Globus pallidus (tissue), 1 donor: Measurements from ENCODE around the gene FZD8.
A peak's percentile ranks its signal among the peaks of the same experiment; 100 is the strongest.
"Not testable (repeated sequence)": the region's sequence is repeated elsewhere in the genome, so short reads cannot be mapped to it uniquely, and the experiment has no call there.

ENCODE experiments used
- DNase-seq: peaks from one replicate; pipeline ENCODE4 v3.0.0-alpha.2; 2015; ENCODE audit warnings: low spot score

The FZD8 gene, protein sequence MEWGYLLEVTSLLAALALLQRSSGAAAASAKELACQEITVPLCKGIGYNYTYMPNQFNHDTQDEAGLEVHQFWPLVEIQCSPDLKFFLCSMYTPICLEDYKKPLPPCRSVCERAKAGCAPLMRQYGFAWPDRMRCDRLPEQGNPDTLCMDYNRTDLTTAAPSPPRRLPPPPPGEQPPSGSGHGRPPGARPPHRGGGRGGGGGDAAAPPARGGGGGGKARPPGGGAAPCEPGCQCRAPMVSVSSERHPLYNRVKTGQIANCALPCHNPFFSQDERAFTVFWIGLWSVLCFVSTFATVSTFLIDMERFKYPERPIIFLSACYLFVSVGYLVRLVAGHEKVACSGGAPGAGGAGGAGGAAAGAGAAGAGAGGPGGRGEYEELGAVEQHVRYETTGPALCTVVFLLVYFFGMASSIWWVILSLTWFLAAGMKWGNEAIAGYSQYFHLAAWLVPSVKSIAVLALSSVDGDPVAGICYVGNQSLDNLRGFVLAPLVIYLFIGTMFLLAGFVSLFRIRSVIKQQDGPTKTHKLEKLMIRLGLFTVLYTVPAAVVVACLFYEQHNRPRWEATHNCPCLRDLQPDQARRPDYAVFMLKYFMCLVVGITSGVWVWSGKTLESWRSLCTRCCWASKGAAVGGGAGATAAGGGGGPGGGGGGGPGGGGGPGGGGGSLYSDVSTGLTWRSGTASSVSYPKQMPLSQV

DNA sequence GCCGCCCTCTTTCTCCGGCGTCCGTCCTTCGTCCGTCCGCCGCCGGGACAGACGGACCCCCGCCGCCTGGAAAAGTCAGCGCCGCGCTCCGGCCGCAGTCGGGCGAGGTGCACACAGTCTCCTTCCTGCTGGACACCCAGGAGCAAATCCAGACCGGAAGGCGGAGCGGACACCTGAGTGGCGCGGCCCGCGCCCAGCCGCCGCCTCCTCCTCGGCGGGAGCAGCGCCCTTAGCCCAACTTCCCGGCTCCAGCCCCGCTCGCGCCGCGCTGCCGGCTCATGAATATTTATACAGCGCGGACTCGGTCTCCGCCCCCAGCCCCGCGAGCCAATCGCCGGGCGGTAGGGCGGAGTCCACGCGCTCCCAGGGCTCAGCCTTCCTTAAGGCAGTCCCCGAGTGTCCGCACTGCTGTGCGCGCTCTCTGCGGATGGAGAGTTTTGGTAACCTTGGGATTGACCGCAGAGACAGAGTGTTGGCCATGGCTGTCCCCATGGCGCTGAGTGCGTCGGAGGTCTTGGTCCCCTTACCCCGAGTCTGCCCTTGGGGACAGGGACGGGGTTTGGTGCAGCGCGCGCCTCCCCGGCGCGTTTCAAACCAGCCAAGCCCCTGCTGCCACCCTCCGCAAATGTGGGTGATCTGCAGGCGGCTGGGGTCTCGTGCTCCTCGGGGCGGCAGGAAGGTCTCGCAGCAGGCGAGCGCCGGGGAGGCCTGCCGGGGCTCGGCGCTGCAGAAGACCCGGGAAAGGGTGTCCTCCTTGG lies at the start of gene FZD8:
Gene FZD8, minus strand, starts transcription at position 262 of the 758 bp plus-strand sequence. CDS start 867 bp downstream, outside the sequence.
- DNase-seq, result peak; percentile 90

DNA sequence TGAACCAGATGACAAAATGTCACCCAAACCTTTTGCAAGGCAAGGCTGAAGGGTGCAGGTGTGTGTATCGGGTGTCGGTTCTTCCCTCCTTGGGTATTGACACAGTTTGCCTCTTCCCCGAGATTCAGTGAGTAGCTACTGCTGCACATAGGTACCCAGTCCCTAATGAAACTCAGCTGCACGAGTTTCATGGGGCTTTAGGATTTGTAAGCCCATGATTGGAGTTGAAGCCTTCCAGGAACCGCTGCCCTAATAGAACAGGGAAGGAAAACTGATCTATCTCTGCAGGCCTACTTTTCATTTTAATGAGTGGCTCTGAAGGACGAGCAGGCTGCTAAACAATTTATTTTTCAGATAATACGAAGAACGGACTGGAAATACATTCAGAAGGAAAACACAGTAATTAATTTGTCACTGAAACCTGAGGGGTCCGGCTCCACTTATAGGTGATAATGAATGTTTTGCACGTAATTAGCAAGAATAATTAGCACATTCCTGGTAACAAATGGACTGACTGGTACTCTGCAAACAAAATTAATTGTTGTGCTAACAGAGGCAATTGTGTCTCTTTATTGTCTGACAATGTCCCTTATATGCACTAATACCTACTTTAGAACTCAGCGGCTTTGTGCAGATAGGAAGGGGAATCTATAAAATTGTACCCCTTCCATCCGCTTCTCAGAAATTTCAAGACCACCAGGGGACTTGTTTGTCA lies 49.6 kb upstream of the FZD8 start:
- DNase-seq, result no peak

DNA sequence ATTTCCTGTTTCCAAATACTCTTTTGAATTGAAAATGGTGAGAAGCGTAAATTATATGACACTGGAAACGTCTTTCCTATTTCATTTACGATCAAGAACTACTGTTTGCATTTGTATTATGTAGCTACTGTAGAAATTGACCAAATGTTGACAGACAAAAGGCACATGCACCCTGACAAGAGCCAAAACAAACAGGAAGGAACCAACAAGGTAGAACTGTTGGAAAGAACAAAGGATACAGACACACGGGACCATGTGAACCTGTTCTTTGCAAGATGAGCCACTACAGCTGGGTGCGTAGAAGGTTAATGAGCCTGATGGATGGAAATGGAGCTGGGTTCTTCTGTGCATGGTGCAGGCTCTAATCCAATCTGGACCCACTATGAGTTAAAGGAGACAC lies 48.4 kb upstream of the FZD8 start:
- DNase-seq, result no peak

DNA sequence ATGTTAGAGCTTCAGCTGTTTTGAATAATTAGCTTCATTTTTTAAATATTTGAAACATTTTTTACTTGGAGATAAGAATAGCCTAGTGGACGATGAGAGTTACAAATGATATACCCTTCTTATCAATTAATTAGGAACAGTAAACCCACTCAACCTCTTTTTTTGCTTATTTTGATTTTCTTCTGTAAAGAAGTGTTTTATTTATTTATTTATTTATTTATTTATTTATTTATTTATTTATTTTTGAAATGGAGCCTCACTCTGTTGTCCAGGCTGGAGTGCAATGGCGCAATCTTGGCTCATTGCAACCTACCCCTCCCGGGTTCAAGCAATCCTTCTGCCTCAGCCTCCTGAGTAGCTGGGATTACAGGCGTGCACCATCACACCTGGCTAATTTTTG lies 43.8 kb upstream of the FZD8 start:
- not testable (repeated sequence) for DNase-seq

DNA sequence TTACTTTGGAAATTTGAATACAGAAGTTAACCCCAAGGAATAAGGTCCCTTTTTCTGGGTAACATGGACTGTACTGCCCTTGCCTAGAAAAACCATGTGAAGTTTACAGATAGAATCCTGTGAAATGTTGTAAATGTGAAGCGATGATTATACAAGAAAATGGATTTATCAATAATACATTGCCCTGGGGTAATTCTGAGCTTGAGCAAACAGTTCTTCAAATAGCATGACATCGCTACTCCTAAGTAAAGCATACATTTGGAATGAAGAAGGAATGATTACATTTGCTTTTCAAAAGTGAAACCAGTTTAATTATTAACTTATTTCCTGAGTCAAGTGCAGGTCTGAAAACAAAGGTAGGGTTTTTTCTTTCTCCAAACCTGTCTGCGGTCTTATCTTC lies 43.3 kb upstream of the FZD8 start:
- DNase-seq, result no peak

DNA sequence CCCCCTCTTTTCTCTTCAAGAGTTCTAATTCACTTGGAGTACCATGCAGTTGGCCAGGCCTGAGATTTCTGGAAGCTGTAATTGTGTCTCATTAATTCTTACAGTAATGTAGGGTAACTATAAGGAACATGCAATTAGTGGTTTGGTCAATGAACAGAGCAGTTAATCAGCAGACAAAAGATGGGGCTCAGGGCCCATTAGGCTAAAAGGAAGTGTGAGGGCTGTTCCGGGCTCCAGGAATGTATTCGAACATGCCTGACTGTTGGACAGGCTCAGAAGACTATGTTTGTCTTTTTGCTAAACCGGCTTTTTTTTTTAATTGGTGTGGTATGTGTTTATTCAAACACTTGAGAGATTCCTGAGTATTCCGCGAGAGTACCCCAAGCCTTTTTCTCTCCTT lies 42.5 kb upstream of the FZD8 start:
- DNase-seq, result no peak

DNA sequence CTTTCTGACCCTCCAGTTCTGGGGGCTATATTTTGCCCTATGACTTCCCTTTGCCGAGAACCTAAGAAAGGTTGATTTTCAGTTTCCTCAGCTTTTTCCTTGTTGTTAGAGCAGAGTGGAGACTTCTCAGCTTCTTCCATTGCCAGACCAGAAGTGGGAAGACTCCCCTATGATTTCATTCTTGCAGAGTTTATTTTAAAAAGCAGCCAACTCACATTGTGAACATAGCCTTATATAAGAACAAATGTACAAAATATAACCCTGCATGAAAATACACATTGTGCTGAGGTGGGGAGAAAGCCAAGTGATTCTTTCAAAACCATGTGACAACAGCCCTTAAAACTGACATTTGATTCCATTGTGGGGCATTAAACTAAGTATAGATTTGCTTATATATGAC lies 33.8 kb upstream of the FZD8 start:
- DNase-seq, result no peak

DNA sequence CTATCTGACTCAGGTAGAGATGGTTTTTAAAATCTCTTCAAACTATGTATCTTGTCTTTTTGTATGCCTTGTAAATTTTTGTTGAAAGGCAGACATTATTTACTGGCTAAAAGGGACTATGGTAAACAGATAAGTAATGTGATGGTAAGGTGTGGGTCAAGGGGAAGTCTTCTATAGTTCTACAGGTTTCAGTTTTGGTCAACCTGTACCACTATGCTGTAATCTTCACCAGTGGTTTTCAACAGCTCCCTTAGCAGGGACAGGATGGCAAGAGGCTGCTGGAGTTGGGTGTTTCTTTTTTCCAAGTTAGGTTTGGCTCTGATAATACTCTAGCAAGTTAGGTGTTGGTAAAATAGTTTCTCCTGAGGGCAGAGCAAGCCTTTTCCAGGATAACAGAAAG lies 32.7 kb upstream of the FZD8 start:
- DNase-seq, result no peak

DNA sequence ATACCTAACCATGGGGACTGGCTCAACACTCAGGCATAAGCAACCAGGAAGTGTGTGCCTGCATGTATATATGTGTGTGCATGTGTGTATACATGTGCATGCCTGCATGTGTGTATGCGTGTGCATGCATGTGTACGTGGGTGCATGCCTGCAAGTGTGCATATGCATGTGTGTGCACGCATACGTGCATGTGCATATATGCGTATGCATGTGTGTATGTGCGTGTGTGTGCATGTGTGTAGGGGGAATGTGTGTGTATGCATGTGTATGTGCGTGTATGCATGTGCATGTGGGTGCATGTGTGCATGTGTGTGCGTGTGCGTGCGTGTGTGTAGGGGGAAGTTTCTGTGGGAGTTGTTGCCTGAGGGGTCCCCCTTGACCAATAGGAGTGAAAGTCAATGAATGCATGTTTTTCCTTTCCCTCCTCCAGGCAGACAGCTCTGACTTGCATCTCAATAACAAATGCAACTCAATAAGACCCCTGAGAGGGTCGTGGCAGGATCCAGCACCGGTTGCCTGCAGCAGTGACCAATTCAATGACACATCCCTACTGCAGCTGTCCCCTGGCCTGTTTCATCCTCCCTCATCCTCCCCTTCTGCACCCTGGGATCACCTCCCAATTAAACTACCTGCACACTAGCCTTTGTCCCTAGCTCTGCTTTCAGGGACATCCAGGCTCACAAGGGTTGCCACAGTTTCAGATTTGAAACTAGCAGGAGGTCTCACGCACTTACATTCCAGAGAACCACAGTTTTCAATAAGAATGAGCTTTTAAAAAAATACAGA lies 27.0 kb upstream of the FZD8 start:
- no peak for DNase-seq

DNA sequence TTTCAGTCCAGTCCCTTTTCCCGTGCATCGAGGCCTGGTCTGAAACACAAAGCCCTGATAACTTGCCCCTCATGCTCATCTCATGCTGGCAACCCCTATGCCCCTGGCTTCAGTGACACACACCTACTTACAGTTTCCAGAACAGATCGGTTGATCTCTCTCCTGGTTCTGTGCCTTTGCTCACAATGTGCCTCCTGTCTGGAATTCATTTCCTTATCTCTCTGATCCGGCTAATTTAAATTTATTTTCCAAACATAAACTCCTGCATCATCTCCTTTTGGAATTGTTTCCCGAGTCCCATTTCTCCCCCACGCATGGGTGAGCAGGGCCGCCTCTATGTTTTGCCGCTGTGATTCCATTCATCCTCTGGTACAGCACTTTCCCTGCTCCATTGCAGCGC lies 25.9 kb upstream of the FZD8 start:
- no peak for DNase-seq

DNA sequence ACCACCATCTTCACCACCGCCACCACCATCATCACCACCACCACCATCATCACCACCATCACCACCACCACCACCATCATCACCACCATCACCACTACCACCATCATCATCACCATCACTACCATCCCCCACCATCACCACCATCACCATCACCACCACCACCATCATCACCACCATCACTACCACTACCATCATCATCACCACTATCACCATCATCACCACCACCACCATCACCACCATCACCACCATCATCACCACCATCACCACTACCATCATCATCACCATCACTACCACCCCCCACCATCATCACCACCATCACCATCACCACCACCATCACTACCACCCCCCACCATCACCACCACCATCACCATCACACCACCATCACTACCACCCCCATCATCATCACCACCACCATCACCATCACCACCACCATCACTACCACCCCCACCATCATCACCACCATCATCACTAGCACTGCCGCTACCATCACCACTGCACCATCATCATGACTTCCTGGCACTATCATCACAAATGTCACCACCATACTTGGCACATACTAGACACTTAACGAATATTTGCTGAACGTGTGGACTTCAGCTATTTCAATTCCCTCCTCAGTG lies 25.3 kb upstream of the FZD8 start:
- no peak for DNase-seq

DNA sequence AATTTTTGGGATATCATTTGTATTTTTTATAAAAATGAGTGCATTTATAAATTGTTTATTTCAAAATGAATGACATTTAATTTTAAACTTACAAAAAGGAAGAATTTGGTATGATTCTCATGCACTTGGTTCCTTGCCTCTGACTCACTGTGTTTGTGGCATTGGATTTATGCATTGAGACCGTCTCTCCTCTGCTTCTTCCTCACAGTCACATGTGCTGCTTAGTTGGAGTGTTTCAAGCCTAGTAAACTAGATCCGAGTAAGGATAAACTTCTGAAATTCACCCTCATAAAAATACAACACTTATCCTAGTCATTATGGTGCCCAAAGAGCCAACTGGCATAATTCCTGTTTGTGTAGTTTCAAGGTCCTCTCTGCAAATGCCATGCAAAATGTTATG lies 19.1 kb upstream of the FZD8 start:
- DNase-seq, result no peak

DNA sequence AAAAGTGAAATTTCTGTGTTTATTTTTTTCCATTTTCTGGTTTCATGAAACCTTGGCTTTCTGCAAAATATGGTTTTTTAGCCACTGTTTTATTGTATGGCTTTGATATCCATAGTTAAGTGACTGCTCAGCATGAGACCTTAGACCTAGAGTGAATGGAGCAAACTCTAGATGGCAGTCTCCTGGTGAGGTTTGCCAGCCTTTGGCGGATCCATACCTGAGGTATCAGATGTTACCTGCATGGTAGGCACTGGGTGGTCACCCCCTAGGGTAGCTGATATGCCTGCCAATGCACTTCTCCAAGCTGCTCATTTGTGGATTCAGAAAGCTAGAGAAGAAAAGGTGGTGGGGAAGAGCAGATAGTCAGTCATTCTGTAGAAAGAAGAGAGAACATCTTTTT lies 17.4 kb upstream of the FZD8 start:
- DNase-seq, result no peak

DNA sequence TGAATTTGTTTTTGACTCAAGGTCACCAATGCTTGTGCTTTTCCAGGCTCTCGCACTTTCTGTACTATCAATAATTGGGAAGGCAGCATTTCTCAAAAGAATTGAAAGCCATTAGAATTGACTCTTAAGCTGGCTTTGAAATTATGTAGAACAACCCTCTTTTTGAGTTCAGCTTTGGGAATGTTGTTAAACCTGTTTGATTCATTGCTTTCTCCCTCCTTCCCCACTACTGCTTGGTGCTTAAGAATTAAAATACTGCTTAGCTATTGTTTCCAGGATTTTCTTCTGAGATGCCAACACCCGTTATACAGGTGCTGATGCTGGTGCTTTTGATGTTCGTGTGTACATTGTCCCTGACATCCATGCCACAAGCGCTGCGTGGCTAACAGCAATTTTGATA lies 15.5 kb upstream of the FZD8 start:
- DNase-seq, result no peak

DNA sequence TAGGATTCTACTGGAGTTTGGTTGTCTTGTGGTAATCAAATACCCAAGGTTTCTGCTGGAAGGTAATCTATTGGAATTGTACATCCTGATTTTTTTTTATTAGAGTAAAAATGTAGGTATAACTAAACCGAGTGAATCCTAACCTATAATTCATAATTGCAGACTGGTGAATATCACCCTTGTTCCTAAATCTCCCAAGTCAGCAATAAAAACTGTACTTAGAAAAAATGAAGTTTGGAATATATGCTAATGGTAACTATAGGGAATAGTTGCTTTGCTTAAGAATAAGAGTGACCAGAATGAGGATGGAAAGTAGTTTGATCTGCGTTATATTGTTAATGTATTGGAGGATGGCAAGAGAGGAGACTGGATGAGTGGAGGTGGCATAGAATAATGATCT lies 10.7 kb upstream of the FZD8 start:
- DNase-seq, result no peak

DNA sequence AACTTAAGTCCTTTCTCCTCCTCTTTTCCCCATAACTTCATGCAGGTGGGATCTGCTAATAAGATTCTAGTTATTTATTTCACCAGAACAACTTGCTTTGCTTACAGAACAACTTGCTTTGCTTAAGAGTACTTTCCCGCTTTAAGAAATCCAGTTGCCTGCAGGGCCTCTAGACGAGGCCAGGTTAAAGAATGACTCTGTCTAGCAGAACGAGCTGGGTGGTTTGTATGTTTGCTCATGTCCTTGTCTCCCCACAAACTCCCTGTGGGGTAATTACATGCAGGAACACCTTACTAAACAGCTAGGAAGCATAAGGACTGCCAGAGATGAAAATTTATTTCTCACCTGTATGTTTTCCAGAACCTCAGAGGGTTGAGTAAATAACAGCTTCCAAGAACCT lies 8.8 kb upstream of the FZD8 start:
- no peak for DNase-seq

DNA sequence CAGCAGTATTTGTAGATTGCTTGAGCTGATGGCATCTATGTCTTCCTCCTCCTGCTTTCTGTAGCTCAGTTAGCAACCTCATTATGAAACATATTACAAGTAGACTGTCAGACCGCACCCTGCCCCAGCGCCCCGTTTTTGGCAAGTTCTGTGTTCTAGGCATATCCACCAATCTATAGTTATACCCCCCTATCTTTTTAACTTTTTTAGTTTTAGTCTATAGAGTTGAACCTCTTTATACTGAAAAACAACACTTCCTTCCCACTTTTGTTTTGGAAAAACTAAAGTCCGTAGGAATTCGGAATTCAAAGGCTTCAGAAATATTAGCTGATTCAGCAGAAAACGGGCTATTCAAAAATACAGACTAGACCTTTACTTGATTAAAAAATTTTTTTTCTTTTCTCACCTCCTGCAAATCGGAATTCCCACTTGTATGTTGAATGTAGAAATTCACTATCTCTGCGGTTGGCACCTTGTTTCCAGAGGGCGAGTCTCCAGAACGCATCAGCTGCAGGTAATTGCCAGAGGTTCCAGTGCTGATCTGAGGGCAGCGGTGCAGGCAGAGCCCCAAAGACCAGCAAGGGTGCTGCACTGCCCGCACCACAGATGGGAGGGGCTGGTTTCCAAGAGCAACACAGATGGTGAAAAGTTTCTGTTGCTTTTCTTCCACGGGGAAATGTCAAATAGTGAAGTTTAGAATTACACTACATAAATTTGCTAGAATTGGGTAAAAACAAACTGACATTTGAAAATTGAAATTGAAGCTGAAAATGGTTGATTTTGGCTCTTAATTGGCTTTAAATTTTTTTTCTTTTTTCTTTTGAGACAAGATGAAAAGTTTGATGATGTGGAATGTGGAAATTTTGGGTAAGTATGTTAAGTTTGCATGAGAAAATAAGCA lies 2.2 kb upstream of the FZD8 start:
- DNase-seq, result no peak

DNA sequence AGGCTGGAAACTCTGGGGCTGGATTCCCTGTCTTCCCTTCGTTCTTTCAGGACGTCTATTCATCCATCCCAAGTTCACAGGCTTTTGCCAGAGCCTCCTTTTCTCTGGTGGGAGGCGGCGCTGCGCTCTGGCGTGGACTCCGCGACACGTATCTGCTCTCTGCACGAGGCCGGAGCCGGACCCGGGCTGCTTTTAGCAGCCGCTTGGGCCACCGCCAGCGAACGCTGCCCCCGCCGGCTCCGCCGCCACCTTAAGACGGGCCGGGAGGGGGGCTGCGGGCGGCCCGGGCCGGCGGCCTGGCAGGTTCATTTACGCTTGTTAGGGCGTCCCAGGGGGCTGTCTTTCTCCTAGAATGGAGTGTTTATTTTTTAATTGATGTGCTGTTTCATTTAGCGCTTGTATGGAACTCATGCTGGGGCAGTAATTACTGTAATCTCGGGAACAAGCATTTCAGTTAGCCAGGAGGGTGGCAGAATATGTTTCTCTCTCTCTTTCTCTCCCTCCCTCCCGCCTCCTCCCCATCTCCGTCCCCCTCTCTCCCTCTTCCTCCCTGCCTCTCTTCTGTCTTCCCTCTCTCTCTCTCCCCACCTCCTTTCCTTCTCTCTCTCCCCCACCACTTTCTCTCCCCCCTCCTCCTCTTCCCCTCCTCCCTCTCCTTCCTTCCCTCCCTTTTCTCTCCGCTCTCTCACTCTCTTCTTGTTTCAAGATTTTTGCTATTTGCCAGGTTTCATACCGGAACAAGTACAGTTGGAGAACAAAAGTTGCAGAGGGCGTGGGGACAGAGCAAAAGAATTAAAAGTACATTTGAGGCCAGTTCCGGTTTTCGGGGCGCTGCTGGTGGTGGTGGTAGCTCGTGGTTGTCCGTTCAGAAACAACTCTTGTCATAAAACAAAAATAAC lies 1.3 kb upstream of the FZD8 start:
- peak; percentile 56 for DNase-seq

DNA sequence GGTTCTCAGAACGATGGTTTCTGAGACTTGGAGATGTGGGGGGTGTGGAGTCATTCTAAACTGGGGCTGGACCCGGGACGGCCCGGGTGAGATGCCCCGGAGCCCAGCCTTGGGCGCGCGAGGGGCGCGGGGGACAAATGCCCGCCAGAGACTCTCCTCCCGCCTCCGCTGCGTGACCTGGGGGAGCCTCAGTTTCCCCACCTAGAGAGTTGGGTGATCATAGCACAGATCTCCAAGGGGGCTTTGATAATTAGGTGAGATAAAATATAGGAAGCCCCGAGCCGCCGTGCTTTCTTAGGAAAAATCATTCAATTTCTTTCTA lies 658 bp upstream of the FZD8 start:
- no peak for DNase-seq
